PC-3 (cell line): Measurements from ENCODE around the gene PLA2G7. TPM values are rescaled to one million over a fixed set of nuclear protein-coding genes. Genes with fewer than 3 reads are reported as not detected.

Experiments used
- ATAC-seq: fragments of 200-7000 bp; cut with Tn5 transposase; 2 replicates; pipeline ENCODE4 v1.9.1; 2020; ENCODE audit warnings: mild to moderate bottlenecking, moderate library complexity
- BruUV-seq: library from RNA; stranded (reverse); fragments of 400-500 nt; replicated peaks from 2 replicates; lab custom pipeline; 2021; lab: Mats Ljungman, UMichigan
- CTCF ChIA-PET: fragments of 300-600 bp; sonication (Branson Sonifier 250); formaldehyde crosslinking; loops from one replicate; lab custom pipeline; 2022; ENCODE audit warnings: antibody characterized with exemption; lab: Charles Lee
- POLR2A ChIA-PET: fragments of 300-600 bp; sonication (Branson Sonifier 250); formaldehyde crosslinking; loops from one replicate; lab custom pipeline; 2022; ENCODE audit warnings: antibody characterized with exemption; ENCODE audit not compliant: unreplicated experiment; lab: Charles Lee
- DNase-seq: peaks from one replicate; pipeline ENCODE4 v3.0.0-alpha.2; 2015
- H2AFZ ChIP-seq: fragments of 300-600 bp; sonication (generic); 2 replicates; pipeline ENCODE4 v1.6.0; 2016; ENCODE audit warnings: antibody characterized with exemption, low read length
- H3F3A ChIP-seq: fragments of 300-600 bp; sonication (generic); one replicate; pipeline ENCODE4 v1.6.0; 2017; ENCODE audit warnings: antibody characterized with exemption, low read length, control low read depth, mild to moderate bottlenecking; ENCODE audit not compliant: unreplicated experiment
- H3K27ac ChIP-seq: fragments of 300-600 bp; sonication (generic); 2 replicates; pipeline ENCODE4 v1.5.1; 2016; ENCODE audit warnings: mild to moderate bottlenecking, low read length
- H3K27me3 ChIP-seq: fragments of 300-600 bp; sonication (generic); 2 replicates; pipeline ENCODE4 v1.6.1; 2016; ENCODE audit warnings: low read length, mixed read lengths
- H3K36me3 ChIP-seq: fragments of 300-600 bp; sonication (generic); 2 replicates; pipeline ENCODE4 v1.6.1; 2016; ENCODE audit warnings: low read depth, mixed run types, low read length, mixed read lengths
- H3K4me1 ChIP-seq: fragments of 300-600 bp; sonication (generic); 2 replicates; pipeline ENCODE4 v1.5.1; 2016; ENCODE audit warnings: low read length; ENCODE audit not compliant: insufficient read depth
- H3K4me2 ChIP-seq: fragments of 300-600 bp; sonication (generic); 2 replicates; pipeline ENCODE4 v1.6.0; 2016; ENCODE audit warnings: low read length
- H3K4me3 ChIP-seq: fragments of 300-600 bp; sonication (generic); 2 replicates; pipeline ENCODE4 v1.5.1; 2016; ENCODE audit warnings: mild to moderate bottlenecking, low read length, mixed read lengths
- H3K79me2 ChIP-seq: fragments of 300-600 bp; sonication (generic); 2 replicates; pipeline ENCODE4 v1.6.1; 2017; ENCODE audit warnings: low read length, mixed read lengths
- H3K9ac ChIP-seq: fragments of 300-600 bp; sonication (generic); 2 replicates; pipeline ENCODE4 v1.6.0; 2016; ENCODE audit warnings: mild to moderate bottlenecking, low read length
- H3K9me2 ChIP-seq: fragments of 300-600 bp; sonication (generic); replicated peaks from 2 replicates; pipeline ENCODE4 v1.6.1; 2016; ENCODE audit warnings: mixed run types, low read length, mixed read lengths
- H3K9me3 ChIP-seq: fragments of 300-600 bp; sonication (generic); 2 replicates; pipeline ENCODE4 v1.6.1; 2016; ENCODE audit warnings: low read length, mixed read lengths
- H4K20me1 ChIP-seq: fragments of 300-600 bp; sonication (generic); 2 replicates; pipeline ENCODE4 v1.6.1; 2016; ENCODE audit warnings: low read length, mixed read lengths
- CTCF ChIP-seq: fragments of 300-600 bp; sonication (generic); conservative IDR thresholded peaks from 2 replicates; pipeline ENCODE4 v1.5.1; 2017; ENCODE audit warnings: antibody characterized with exemption, low read depth, mild to moderate bottlenecking, low read length
- EZH2 ChIP-seq: fragments of 300-600 bp; sonication (generic); IDR thresholded peaks from one replicate; pipeline ENCODE4 v1.6.1; 2017; ENCODE audit warnings: antibody characterized with exemption, mild to moderate bottlenecking, low read length; ENCODE audit not compliant: unreplicated experiment
- EZH2phosphoT487 ChIP-seq: fragments of 300-600 bp; sonication (generic); IDR thresholded peaks from 2 replicates; pipeline ENCODE4 v1.6.1; 2018; ENCODE audit warnings: mild to moderate bottlenecking, antibody characterized with exemption, low read length, borderline replicate concordance
- intact Hi-C: fragments of 100-400 bp; cut with micrococcal nuclease; formaldehyde crosslinking; loops from 2 replicates; pipeline ENCODE4 v1.9.0; 2023
- total RNA-seq: library from RNA; depleted of rRNA; stranded (reverse); fragments of >200 nt; gene quantifications from 2 replicates; pipeline ENCODE4 v1.2.3, GENCODE V29; 2014

PLA2G7 gene
- total RNA-seq, 1 experiment from 2014 or later = 2.9 TPM

DNA sequence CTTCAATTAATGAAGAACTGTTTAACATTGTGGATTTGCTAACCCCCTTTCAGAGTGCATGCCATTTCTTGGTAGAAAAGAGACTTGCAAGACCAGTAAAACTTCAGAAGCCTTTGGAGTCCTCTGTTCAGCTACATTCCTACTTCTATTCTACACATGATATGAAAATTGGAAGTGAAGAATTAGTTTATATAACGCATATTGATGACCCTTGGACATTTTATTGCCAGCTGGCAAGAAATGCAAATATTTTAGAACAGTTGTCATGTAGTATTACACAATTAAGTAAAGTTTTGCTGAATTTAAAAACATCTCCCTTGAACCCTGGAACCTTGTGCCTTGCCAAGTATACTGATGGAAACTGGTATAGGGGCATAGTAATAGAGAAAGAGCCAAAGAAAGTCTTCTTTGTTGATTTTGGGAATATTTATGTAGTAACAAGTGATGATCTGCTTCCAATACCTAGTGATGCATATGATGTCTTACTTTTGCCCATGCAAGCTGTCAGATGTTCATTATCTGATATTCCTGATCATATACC lies 44.2 kb downstream of the PLA2G7 start:
- H3F3A ChIP-seq = no peaks in the 10 kb centered on the region
- no peaks in the 10 kb centered on the region for H3K36me3 ChIP-seq
- intact Hi-C loops = no loop called here
- no peak for DNase-seq
- H4K20me1 ChIP-seq = no peaks in the 10 kb centered on the region
- no peaks in the 10 kb centered on the region for H3K9me2 ChIP-seq
- H3K27ac ChIP-seq = no peak overlapping the region
- CTCF ChIA-PET = no interaction called here
- POLR2A ChIA-PET = no interaction called here
- TF ChIP-seq CTCF (no peak), EZH2 (no peak), EZH2phosphoT487 (no peak)
- H3K27me3 ChIP-seq = no peaks in the 10 kb centered on the region
- H3K9me3 ChIP-seq = no peaks in the 10 kb centered on the region
- no peak overlapping the region for H2AFZ ChIP-seq
- H3K9ac ChIP-seq = no peak overlapping the region
- H3K4me2 ChIP-seq = no peak overlapping the region
- H3K79me2 ChIP-seq = no peaks in the 10 kb centered on the region
- ATAC-seq = no peak
- H3K4me1 ChIP-seq = no peaks in the 10 kb centered on the region
- H3K4me3 ChIP-seq = no peak overlapping the region
- BruUV-seq = no TSS peak

- H3K27ac ChIP-seq = no peak overlapping the region
- ATAC-seq = no peak
Measured at GRCh38 chr6:46690141-46690755, 44.9 kb downstream of the PLA2G7 start.

More at GRCh38 chr6:46690141-46690755, 44.9 kb downstream of the PLA2G7 start:
- POLR2A ChIA-PET = no interaction called here
- H3K27me3 ChIP-seq = no peaks in the 10 kb centered on the region
- H3K4me3 ChIP-seq = no peak overlapping the region
- no peaks in the 10 kb centered on the region for H3K9me2 ChIP-seq
- no peak overlapping the region for H3K4me2 ChIP-seq
- no TSS peak for BruUV-seq
- no peak for DNase-seq
- H3K36me3 ChIP-seq = no peaks in the 10 kb centered on the region
- H4K20me1 ChIP-seq = no peaks in the 10 kb centered on the region
- intact Hi-C loops = no loop called here
- TF ChIP-seq EZH2 = no peak
- TF ChIP-seq EZH2phosphoT487 = no peak
- no peak for TF ChIP-seq CTCF
- no peaks in the 10 kb centered on the region for H3K9me3 ChIP-seq
- H3F3A ChIP-seq = no peaks in the 10 kb centered on the region
- H2AFZ ChIP-seq = no peak overlapping the region
- H3K4me1 ChIP-seq = no peaks in the 10 kb centered on the region
- CTCF ChIA-PET = no interaction called here
- H3K9ac ChIP-seq = no peak overlapping the region
- H3K79me2 ChIP-seq = no peaks in the 10 kb centered on the region
